PC-9 (cell line): ENCODE measurements around the gene CBFB. TPM values are rescaled to one million over a fixed set of nuclear protein-coding genes. Genes with fewer than 3 reads are reported as not detected.

Experiments
- BruUV-seq: library from RNA; stranded (reverse); fragments of 400-500 nt; replicated peaks from 2 replicates; lab custom pipeline; 2021; lab: Mats Ljungman, UMichigan
- CTCF ChIA-PET: fragments of 300-600 bp; sonication (Branson Sonifier 250); formaldehyde crosslinking; loops from one replicate; lab custom pipeline; 2022; ENCODE audit warnings: antibody characterized with exemption; lab: Charles Lee
- POLR2A ChIA-PET: fragments of 300-600 bp; sonication (Branson Sonifier 250); formaldehyde crosslinking; loops from one replicate; lab custom pipeline; 2022; ENCODE audit warnings: antibody characterized with exemption; ENCODE audit not compliant: unreplicated experiment; lab: Charles Lee
- DNase-seq, 2 experiments: peaks; one replicate each; pipeline versions ENCODE4 v3.0.0 to v3.0.0-alpha.2; 2015 to 2022; ENCODE audit warnings: mixed read lengths in 1 of 2
- H2AFZ ChIP-seq: fragments of 200-600 bp; sonication (generic); 2 replicates; pipeline ENCODE4 v1.8.1; 2017; ENCODE audit warnings: antibody characterized with exemption
- H3F3A ChIP-seq: fragments of 200-600 bp; sonication (generic); 2 replicates; pipeline ENCODE4 v1.8.1; 2017; ENCODE audit warnings: antibody characterized with exemption, mild to moderate bottlenecking, low read depth; ENCODE audit not compliant: insufficient read depth
- H3K27ac ChIP-seq: fragments of 200-600 bp; sonication (generic); 2 replicates; pipeline ENCODE4 v1.6.1; 2016; ENCODE audit warnings: mixed run types
- H3K27me3 ChIP-seq: fragments of 200-600 bp; sonication (generic); 2 replicates; pipeline ENCODE4 v1.6.1; 2016; ENCODE audit warnings: low read depth, mixed run types; ENCODE audit not compliant: insufficient read depth
- H3K36me3 ChIP-seq: fragments of 200-600 bp; sonication (generic); 2 replicates; pipeline ENCODE4 v1.6.1; 2016; ENCODE audit warnings: low read depth, mixed run types
- H3K4me1 ChIP-seq: fragments of 200-600 bp; sonication (generic); replicated peaks from 2 replicates; pipeline ENCODE4 v1.6.1; 2016; ENCODE audit warnings: mixed run types; ENCODE audit not compliant: insufficient read depth
- H3K4me2 ChIP-seq: fragments of 200-600 bp; sonication (generic); 2 replicates; pipeline ENCODE4 v1.6.1; 2017; ENCODE audit warnings: mixed run types
- H3K4me3 ChIP-seq: fragments of 200-600 bp; sonication (generic); 2 replicates; pipeline ENCODE4 v1.6.1; 2016; ENCODE audit warnings: mixed run types
- H3K79me2 ChIP-seq: fragments of 200-600 bp; sonication (generic); 2 replicates; pipeline ENCODE4 v1.6.1; 2017; ENCODE audit warnings: low read depth, mixed run types
- H3K9me2 ChIP-seq: fragments of 200-600 bp; sonication (generic); 2 replicates; pipeline ENCODE4 v1.8.1; 2017; ENCODE audit warnings: mild to moderate bottlenecking; ENCODE audit not compliant: insufficient read depth
- H3K9me3 ChIP-seq: fragments of 200-600 bp; sonication (generic); 2 replicates; pipeline ENCODE4 v1.8.1; 2016; ENCODE audit warnings: low read depth; ENCODE audit not compliant: insufficient read depth
- H4K20me1 ChIP-seq: fragments of 200-600 bp; sonication (generic); 2 replicates; pipeline ENCODE4 v1.8.1; 2017; ENCODE audit not compliant: insufficient read depth
- CTCF ChIP-seq: fragments of 200-600 bp; sonication (generic); conservative IDR thresholded peaks from 2 replicates; pipeline ENCODE4 v1.6.1; 2017; ENCODE audit warnings: mixed run types, antibody characterized with exemption, mild to moderate bottlenecking, moderate library complexity
- EZH2 ChIP-seq: fragments of 200-600 bp; sonication (generic); IDR thresholded peaks from 2 replicates; pipeline ENCODE4 v1.8.0; 2017; ENCODE audit warnings: antibody characterized with exemption, low read depth
- intact Hi-C: fragments of 100-400 bp; cut with micrococcal nuclease; formaldehyde crosslinking; loops from one replicate; pipeline ENCODE4 v1.10.0; 2022; ENCODE audit not compliant: unreplicated experiment
- total RNA-seq: library from RNA; stranded (reverse); gene quantifications from 2 replicates; pipeline ENCODE4 v1.2.3, GENCODE V29; 2021

CBFB gene
- total RNA-seq, 1 experiment from 2014 or later, result 63.3 TPM

GRCh38 chr16:67035364-67035763 is 6.4 kb downstream of the CBFB start:
- no peak for DNase-seq
- H3K4me1 ChIP-seq, result peaks cover 11% of the 10 kb centered on the region
- H3K27ac ChIP-seq, result no peak overlapping the region
- CTCF ChIA-PET, result no interaction called here
- H3K4me3 ChIP-seq, result no peak overlapping the region
- no peaks in the 10 kb centered on the region for H3K27me3 ChIP-seq
- no peak overlapping the region for H2AFZ ChIP-seq
- POLR2A ChIA-PET, result interaction anchor here (0.6 kb wide), 1 partner anchor 20 kb away, joined by 12 read pairs; no protein-coding TSS in a partner anchor
- H3F3A ChIP-seq, result no peaks in the 10 kb centered on the region; the same call in 1 of the 2 replicates
- no peaks in the 10 kb centered on the region for H3K9me2 ChIP-seq
- peaks cover 18% of the 10 kb centered on the region; the same call in 1 of the 2 replicates for H4K20me1 ChIP-seq
- peaks cover 20% of the 10 kb centered on the region; the same call in 1 of the 2 replicates for H3K36me3 ChIP-seq
- no peak for TF ChIP-seq CTCF
- TF ChIP-seq EZH2, result no peak
- intact Hi-C loops, result no loop called here
- peaks cover 93% of the 10 kb centered on the region for H3K79me2 ChIP-seq
- H3K9me3 ChIP-seq, result no peaks in the 10 kb centered on the region
- BruUV-seq, result no TSS peak
- H3K4me2 ChIP-seq, result no peak overlapping the region

- Histone ChIP-seq H3K79me2 (peaks cover 92% of the 10 kb centered on the region), H3K4me3 (no peak overlapping the region), H3K27me3 (no peaks in the 10 kb centered on the region), H3K9me3 (no peaks in the 10 kb centered on the region), H3K4me2 (no peak overlapping the region), H2AFZ (no peak overlapping the region), H4K20me1 (peaks cover 17% of the 10 kb centered on the region), H3K9me2 (no peaks in the 10 kb centered on the region), H3F3A (no peaks in the 10 kb centered on the region; the same call in 1 of the 2 replicates), H3K4me1 (peaks cover 1% of the 10 kb centered on the region; the same call in 1 of the 2 replicates), H3K36me3 (peaks cover 21% of the 10 kb centered on the region; the same call in 1 of the 2 replicates), H3K27ac (no peak overlapping the region)
- ChIA-PET CTCF (interaction anchor here (0.6 kb wide), 1 partner anchor 119 kb away, joined by 4 read pairs; no protein-coding TSS in a partner anchor), POLR2A (no interaction called here)
- TF ChIP-seq EZH2, result no peak
- TF ChIP-seq CTCF, result no peak
- BruUV-seq, result no TSS peak
- no peak for DNase-seq
- intact Hi-C loops, result no loop called here
Measured at GRCh38 chr16:67036323-67036741, 7.4 kb downstream of the CBFB start.

DNA sequence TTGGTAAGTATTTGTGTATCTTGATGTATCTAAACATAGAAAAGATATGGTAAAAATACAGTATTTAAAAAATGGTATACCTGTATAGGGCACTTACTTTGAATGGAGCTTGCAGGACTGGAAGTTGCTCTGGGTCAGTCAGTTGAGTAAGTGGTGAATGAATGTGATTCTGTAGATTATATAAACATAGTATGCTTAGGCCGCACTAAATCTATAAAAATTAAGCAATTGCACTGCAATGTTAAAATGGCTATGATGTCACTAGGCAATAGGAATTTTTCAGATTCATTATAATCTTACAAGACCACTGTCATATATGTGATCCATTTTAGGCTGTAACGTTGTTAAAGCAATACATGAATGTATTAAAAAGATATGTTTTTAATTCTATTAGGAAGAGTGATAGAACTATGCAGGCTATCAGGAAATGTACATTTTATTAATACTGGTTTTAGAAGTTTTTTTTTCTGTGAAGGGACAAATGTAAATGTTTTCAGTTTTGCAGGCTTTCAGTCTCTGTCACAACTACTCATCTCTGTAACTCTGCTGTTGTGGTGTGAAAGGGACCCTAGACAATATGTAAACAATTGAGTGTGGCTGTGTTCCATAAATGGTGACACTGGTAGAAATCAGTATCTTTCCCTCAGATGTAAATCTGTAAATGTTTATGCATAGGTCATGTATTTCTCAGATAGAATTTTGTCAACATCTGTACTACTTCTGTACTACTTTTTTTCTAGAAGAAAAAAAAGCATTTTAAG is 10.5 kb downstream of the CBFB start:
- no peaks in the 10 kb centered on the region for H3K27me3 ChIP-seq
- H3K9me3 ChIP-seq, result no peaks in the 10 kb centered on the region
- H2AFZ ChIP-seq, result no peak overlapping the region
- H3K36me3 ChIP-seq, result peaks cover 12% of the 10 kb centered on the region; the same call in 1 of the 2 replicates
- no TSS peak for BruUV-seq
- no peak for DNase-seq
- intact Hi-C loops, result no loop called here
- no peak overlapping the region for H3K4me3 ChIP-seq
- ChIA-PET POLR2A (no interaction called here), CTCF (no interaction called here)
- H3K9me2 ChIP-seq, result no peaks in the 10 kb centered on the region
- no peaks in the 10 kb centered on the region for H3F3A ChIP-seq
- no peak overlapping the region for H3K4me2 ChIP-seq
- H3K27ac ChIP-seq, result no peak overlapping the region
- H3K79me2 ChIP-seq, result peaks cover 64% of the 10 kb centered on the region
- H4K20me1 ChIP-seq, result peaks cover 13% of the 10 kb centered on the region
- H3K4me1 ChIP-seq, result no peaks in the 10 kb centered on the region
- TF ChIP-seq CTCF, result no peak
- no peak for TF ChIP-seq EZH2
